ENCODE data around the gene CDKAL1.
A peak's percentile ranks its signal among the peaks of the same experiment; 100 is the strongest.

CDKAL1 gene

DNA sequence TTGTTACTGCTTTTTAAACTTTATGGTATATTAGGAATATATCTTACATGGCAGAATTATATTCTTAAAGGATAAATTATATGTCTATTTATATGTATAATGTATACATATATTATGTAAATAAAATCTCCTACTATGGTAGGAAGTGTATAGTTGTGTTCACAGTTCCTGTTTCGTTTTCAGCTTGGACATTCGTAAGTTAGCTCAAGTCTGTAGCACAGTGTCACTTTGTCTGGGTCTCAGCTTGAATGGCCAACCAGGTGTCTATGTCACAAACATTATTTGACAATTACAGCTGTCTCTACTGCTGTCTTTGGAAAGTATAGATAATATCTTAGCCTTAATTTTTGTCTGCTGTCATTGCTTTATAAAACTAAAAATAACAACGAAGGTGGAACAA is 303.9 kb downstream of the CDKAL1 start:
- DNase-seq (ENCODE audit: low spot score) = no peak

DNA sequence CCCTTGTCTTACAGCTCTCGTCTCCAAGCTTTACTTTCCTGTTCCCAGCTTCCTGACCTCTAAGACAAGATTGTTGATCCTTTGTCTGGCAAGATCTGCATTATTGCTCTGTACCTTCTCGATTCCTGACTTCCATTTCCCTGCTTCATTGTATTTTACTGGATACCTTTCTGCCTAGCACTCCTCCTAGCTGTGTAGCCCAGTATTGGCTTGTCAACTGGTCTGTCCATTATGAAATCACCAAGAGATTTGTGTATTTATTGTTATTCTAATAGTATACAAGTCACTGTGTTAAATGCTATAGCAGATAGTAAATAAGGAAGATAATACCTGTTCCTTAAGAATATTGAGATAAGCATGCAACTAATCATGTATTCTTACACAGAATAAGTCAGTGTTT is 305.4 kb downstream of the CDKAL1 start:
- DNase-seq (ENCODE audit: low spot score) = no peak

DNA sequence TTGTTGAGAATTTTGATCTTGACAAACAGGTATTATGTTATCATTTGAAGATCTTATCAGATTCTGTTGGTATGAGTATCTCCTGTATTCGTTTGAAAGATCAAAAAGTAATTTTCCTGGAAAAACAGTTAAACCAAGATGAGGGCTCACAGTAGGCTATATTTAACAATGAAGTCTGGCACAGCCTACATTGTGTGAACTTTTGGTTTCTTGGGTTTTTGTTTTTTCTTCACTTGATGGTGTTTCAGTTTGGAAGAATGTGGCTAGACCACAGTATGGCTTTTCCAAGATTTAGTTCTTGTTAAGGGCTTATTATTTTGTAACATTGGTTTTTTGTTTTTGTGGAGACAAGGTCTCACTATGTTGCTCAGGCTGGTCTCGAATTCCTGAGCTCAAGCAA is 306.4 kb downstream of the CDKAL1 start:
- DNase-seq (ENCODE audit: low spot score) = no peak

- DNase-seq (ENCODE audit: low spot score) = no peak
Observed at GRCh38 chr6:20841806-20842205, 307.5 kb downstream of the CDKAL1 start.

- DNase-seq (ENCODE audit: low spot score) = no peak
Observed at GRCh38 chr6:20845592-20845991, 311.3 kb downstream of the CDKAL1 start.

GRCh38 chr6:20846602-20847028 is 312.4 kb downstream of the CDKAL1 start:
- no peak for DNase-seq (ENCODE audit: low spot score)

- DNase-seq (ENCODE audit: low spot score) = no peak
Observed at GRCh38 chr6:20847904-20848303, 313.6 kb downstream of the CDKAL1 start.

DNA sequence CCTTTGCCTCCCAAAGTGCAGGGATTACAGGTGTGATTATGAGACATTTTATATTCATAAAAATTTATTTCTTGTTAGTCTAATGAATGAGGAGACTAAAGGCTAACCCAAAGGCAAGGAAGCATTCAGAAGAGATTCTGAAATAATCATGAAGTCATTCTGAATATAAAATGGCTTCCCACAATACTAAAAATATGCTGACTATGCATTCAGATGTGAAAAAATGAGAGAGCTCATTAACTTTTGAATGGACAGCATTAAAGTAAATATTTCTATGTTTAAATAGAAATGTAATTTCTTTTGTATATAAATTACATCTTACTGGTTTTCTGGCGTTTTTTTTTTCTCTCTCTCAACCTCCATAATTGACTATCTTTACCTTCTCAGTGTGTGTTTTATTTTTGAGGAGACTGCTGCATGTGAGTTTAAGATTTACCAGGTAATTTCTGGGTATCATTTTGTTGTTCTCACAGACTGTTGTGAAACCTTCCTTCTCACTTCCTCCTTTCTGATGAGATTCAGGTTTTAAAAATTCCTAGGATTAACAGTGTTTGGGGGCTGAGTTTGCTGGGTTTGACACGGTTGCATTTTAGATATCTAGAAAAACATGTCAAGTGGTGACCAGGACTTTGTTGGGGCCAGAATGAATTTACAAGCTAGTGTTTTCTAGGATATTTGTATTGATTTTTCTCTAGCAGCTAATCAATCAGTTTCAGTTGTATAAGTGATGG is 316.6 kb downstream of the CDKAL1 start:
- DNase-seq (ENCODE audit: low spot score) = no peak

GRCh38 chr6:20851795-20852194 is 317.5 kb downstream of the CDKAL1 start:
- DNase-seq (ENCODE audit: low spot score) = no peak

- DNase-seq (ENCODE audit: low spot score) = no peak
Observed at GRCh38 chr6:20853828-20854227, 319.6 kb downstream of the CDKAL1 start.

DNA sequence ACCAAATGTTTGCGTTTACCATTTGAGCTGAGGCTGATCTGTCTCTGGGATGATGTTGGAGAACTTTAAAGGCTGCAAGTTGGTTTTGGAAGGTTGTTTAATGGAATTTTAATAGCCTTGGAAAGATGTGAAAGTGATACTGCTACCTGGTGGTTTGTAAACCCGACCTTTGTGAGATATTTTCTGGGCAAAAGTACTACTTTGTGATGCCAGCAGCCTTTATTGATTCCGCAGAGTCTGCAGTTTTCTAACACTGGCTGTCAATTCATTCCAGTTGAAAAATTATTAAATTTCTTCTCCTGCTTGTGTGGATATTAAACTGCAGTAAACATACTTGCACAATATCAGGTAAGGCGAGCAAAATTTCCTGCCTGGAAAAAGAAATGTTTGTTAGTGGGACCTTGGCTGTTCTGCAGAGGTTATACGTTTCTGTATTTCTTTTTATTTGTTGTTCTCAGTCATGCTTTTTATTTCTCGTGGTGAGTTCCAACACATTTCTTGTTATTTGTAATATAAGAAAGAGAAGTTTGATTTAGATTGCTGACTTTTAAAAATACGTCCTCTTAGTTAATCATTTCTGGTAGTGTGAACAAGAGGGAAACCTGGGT is 322.5 kb downstream of the CDKAL1 start:
- DNase-seq (ENCODE audit: low spot score) = no peak

DNA sequence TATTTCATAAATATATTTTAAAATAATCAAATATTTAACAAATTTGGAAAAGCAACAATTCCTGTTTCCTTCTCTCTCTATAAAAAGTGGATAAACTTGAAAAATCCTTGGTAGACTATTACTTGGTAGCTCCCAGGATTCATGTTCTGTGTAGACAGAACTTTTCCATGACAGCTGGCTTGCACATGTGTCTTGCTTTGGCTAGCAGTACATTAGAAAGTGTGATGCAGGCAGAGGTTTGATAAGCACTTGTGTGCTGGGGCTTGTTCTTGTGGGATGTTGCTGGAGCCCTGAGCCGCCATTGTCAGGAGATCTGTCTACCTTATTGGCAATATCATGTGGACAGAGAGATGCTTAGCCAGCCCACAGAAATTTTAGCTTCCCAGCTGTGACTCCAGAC is 327.2 kb downstream of the CDKAL1 start:
- DNase-seq (ENCODE audit: low spot score) = no peak

GRCh38 chr6:20866036-20866435 is 331.8 kb downstream of the CDKAL1 start:
- DNase-seq (ENCODE audit: low spot score) = no peak

DNA sequence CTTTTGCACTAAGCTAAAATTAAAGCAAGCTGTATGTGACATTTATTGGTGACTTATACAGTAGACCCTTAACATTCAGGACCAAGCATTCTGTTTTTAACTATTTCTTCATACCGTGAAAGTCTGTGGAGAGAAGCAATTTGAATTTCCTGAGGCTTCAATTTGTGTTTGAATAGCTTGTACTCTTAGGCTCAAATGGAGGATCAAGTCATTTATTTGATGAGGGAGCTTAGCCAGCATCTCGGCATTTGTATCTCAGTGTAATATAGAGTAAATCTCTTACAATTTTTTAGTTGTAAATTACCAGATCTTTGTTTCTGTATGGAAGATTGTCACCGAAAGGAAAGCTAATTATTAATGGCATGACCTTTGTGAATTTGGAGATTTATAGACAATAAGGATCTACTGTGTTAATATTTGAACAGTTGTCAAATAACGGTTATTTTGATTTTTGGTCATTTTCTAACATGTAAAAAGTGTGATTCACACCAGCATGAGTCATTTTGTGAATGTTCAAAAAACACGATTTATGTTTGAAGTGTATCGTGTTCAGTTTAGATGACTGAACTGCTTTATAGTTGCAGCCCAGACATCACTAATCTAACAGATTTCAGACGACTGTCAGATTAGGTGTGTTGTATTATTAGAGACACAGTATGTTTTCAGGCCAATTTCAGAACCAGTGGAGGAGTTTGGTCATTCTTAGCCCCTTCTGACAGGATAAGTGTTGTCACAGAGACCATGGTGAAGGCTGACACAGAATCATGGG is 332.9 kb downstream of the CDKAL1 start:
- DNase-seq (ENCODE audit: low spot score) = no peak

GRCh38 chr6:20868397-20869096 is 334.3 kb downstream of the CDKAL1 start:
- DNase-seq (ENCODE audit: low spot score) = no peak

DNA sequence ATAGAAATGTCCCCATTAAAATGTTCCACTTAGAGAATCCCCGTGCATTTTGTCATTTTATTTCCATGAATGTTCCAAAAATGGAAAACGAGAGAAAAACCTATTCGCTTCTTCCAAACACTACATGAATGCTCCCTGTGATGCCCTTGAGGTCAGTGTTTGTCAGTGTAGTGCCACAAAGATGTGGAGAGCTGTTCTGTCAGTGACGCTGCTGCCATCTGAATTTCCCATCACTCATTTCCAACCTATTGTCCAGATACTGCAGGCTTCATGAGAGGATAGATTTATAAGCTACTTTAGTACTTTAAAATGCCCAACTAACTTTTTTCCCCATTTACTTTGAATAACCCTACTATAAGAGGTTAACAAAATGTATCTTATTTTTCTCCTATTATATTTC is 335.8 kb downstream of the CDKAL1 start:
- no peak for DNase-seq (ENCODE audit: low spot score)

DNA sequence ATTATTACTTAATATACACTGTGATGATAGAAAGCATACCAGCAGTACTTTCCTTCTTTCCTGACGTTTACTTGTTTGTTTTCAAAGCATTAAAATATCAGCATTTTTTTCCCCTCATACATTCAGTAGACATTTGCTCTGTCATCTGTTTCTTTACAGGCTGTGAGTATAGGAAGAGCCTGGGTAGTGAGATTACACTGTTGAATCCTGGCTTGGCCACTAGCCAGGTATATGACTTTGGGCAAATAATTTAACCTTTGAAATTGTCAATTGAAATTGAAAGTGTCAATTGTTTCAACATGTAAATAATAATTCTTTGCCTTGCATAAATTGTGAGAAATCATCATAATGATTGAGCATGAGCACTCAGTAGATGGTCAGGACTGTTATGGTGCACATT is 336.2 kb downstream of the CDKAL1 start:
- DNase-seq (ENCODE audit: low spot score) = no peak

DNA sequence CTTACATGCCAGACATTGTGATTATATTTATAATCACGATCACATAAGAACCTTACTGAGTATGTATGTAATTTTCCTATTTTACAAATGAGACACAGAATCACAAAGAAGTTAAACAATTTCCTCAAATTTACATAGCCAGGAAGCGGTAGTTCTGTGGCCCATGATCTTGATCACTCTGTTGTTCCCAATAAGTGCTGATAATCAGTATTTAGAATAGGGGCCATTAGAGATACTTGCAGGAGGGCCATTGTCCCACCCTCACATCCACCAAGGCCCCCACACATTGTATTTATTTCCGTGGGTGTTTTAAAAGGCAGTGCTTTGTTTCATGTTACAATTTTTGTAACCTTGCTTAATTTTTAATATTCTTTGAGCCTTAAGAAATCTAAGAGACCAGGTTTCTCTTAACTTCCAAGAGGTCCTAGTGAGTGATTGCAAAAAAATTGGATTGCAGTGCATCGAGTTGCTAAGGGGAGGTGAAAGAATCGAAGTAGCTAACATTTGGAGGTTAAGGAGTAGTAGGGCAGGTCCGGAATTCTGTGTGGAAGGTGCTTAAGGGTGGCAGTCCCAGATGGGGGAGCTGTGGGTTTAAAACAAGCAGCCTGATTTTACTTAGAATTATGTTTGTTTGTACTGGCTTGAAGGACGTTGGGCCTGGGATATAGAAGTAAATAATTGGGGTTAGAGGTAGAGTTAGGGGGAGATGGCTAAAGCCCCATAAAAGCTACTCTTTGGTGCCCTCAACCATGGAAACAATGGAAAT is 339.4 kb downstream of the CDKAL1 start:
- peak; percentile 8 for DNase-seq (ENCODE audit: low spot score)

- DNase-seq (ENCODE audit: low spot score) = peak; percentile 37
Observed at GRCh38 chr6:20875369-20875963, 341.2 kb downstream of the CDKAL1 start.

DNA sequence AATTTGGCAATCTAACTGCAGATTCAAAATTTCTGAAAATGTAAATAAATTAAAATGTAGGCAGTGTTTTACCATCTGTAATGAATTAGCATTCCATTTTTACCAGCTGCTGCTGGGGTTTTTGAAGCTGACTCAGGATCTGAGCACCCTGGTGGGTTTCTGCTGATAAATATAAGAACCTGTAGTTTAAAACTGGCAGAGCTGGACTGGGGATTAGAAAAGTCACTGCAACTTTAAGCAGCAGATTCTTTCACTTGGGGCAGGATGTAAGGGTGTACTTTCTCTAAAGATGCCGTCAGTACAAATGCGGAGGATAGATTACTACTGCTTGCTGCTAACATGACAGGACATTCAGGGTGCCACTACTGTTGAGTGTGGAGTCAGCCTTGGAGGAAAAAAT is 341.8 kb downstream of the CDKAL1 start:
- DNase-seq (ENCODE audit: low spot score) = no peak

DNA sequence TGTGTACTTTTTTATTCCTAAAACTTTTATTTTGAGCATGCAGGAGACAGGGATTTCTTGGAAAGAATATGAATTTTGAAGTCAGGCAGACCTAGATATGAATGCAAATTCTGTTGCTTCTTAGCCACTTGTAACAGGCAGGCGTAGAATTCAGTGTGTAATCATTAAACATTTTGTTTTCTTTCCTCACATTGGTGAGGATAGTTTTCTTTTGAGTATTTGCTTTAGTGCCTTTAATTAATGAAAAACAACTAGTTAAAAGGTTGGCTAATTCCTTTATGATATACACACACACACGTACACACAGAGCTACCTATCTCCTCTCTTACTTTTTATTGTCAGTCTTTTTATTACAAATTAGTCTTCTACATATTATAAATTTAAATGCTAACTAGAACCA is 342.3 kb downstream of the CDKAL1 start:
- DNase-seq (ENCODE audit: low spot score) = no peak
